ENCODE measurements around the gene CCDC83.
A peak's percentile ranks its signal among the peaks of the same experiment; 100 is the strongest.
"Not testable (repeated sequence)": the region's sequence is repeated elsewhere in the genome, so short reads cannot be mapped to it uniquely, and the experiment has no call there.

The CCDC83 gene

GRCh38 chr11:85845124-85845631, 10.0 kb upstream of the CCDC83 start:
- peaks cover 0 to 1% of the 10 kb centered on the region in 2 donors for H3K9me3 Mint-ChIP-seq
- DNase-seq, result no peak
- H3K27ac Mint-ChIP-seq, result peak overlapping the region in 1 of 2 donors; percentile 9
- no peak for ATAC-seq (replicated peaks)
- no peaks in the 10 kb centered on the region for H3K27me3 Mint-ChIP-seq
- H3K4me1 Mint-ChIP-seq (ENCODE audit: low read depth in 2 of 2), result no peaks in the 10 kb centered on the region
- H3K36me3 Mint-ChIP-seq (ENCODE audit: insufficient read depth), result no peaks in the 10 kb centered on the region
- H3K4me3 Mint-ChIP-seq, result no peak overlapping the region

GRCh38 chr11:85847436-85847835, 7.7 kb upstream of the CCDC83 start:
- Mint-ChIP-seq H3K27ac (no peak overlapping the region), H3K36me3 (ENCODE audit: insufficient read depth) (no peaks in the 10 kb centered on the region), H3K27me3 (no peaks in the 10 kb centered on the region), H3K4me3 (no peak overlapping the region), H3K4me1 (ENCODE audit: low read depth in 2 of 2) (no peaks in the 10 kb centered on the region), H3K9me3 (peaks cover 0 to 1% of the 10 kb centered on the region in 2 donors)
- DNase-seq (no peak), ATAC-seq (replicated peaks) (no peak)

GRCh38 chr11:85848006-85848405, 7.2 kb upstream of the CCDC83 start:
- no peak for ATAC-seq (replicated peaks)
- H3K36me3 Mint-ChIP-seq (ENCODE audit: insufficient read depth), result no peaks in the 10 kb centered on the region
- no peaks in the 10 kb centered on the region for H3K4me1 Mint-ChIP-seq (ENCODE audit: low read depth in 2 of 2)
- peaks cover 0 to 1% of the 10 kb centered on the region in 2 donors for H3K9me3 Mint-ChIP-seq
- H3K27me3 Mint-ChIP-seq, result no peaks in the 10 kb centered on the region
- no peak overlapping the region for H3K4me3 Mint-ChIP-seq
- no peak overlapping the region for H3K27ac Mint-ChIP-seq
- DNase-seq, result no peak

GRCh38 chr11:85848556-85848955, 6.6 kb upstream of the CCDC83 start:
- no peaks in the 10 kb centered on the region for H3K27me3 Mint-ChIP-seq
- no peaks in the 10 kb centered on the region for H3K36me3 Mint-ChIP-seq (ENCODE audit: insufficient read depth)
- peaks cover 0 to 1% of the 10 kb centered on the region in 2 donors for H3K9me3 Mint-ChIP-seq
- H3K4me1 Mint-ChIP-seq (ENCODE audit: low read depth in 2 of 2), result no peaks in the 10 kb centered on the region
- ATAC-seq (replicated peaks) (no peak), DNase-seq (no peak)
- no peak overlapping the region for H3K27ac Mint-ChIP-seq
- H3K4me3 Mint-ChIP-seq, result no peak overlapping the region

- not testable (repeated sequence) for H3K27me3 Mint-ChIP-seq; H3K4me3 Mint-ChIP-seq; ATAC-seq (replicated peaks); H3K9me3 Mint-ChIP-seq; H3K4me1 Mint-ChIP-seq (ENCODE audit: low read depth in 2 of 2); DNase-seq; H3K27ac Mint-ChIP-seq; H3K36me3 Mint-ChIP-seq (ENCODE audit: insufficient read depth)
These were observed 2.4 kb upstream of the CCDC83 start for GRCh38 chr11:85852754-85853153.

GRCh38 chr11:85853541-85853940, 1.6 kb upstream of the CCDC83 start:
- not testable (repeated sequence) for H3K36me3 Mint-ChIP-seq (ENCODE audit: insufficient read depth); H3K4me3 Mint-ChIP-seq; ATAC-seq (replicated peaks); H3K9me3 Mint-ChIP-seq; DNase-seq; H3K27me3 Mint-ChIP-seq; H3K27ac Mint-ChIP-seq; H3K4me1 Mint-ChIP-seq (ENCODE audit: low read depth in 2 of 2)

GRCh38 chr11:85854212-85854556, 999 bp upstream of the CCDC83 start:
- Mint-ChIP-seq H3K9me3 (peaks cover 0 to 1% of the 10 kb centered on the region in 2 donors), H3K27me3 (peaks cover 0 to 2% of the 10 kb centered on the region in 2 donors), H3K4me3 (peak overlapping the region; percentile 87 to 89), H3K36me3 (ENCODE audit: insufficient read depth) (peaks cover 3% of the 10 kb centered on the region), H3K4me1 (ENCODE audit: low read depth in 2 of 2) (peaks cover 3 to 6% of the 10 kb centered on the region in 2 donors), H3K27ac (peak overlapping the region; percentile 93 to 95)
- ATAC-seq (replicated peaks) (no peak), DNase-seq (no peak)

- DNase-seq (peak; percentile 87 to 96 (median 93)), ATAC-seq (replicated peaks) (peak; percentile 91)
These were observed 434 bp upstream of the CCDC83 start for GRCh38 chr11:85854557-85855340.

GRCh38 chr11:85857098-85857497, 1.9 kb downstream of the CCDC83 start:
- H3K4me3 Mint-ChIP-seq, result no peak overlapping the region
- ATAC-seq (replicated peaks), result no peak
- H3K27me3 Mint-ChIP-seq, result peaks cover 0 to 6% of the 10 kb centered on the region in 2 donors
- H3K9me3 Mint-ChIP-seq, result no peaks in the 10 kb centered on the region
- H3K36me3 Mint-ChIP-seq (ENCODE audit: insufficient read depth), result peaks cover 3% of the 10 kb centered on the region
- DNase-seq, result no peak
- peaks cover 3 to 6% of the 10 kb centered on the region in 2 donors for H3K4me1 Mint-ChIP-seq (ENCODE audit: low read depth in 2 of 2)
- H3K27ac Mint-ChIP-seq, result no peak overlapping the region

More at GRCh38 chr11:85854557-85855340, 434 bp upstream of the CCDC83 start:
- Mint-ChIP-seq H3K4me1 (ENCODE audit: low read depth in 2 of 2) (peaks cover 3 to 6% of the 10 kb centered on the region in 2 donors), H3K27me3 (peaks cover 0 to 6% of the 10 kb centered on the region in 2 donors), H3K27ac (peak overlapping the region; percentile 93 to 95), H3K4me3 (peak overlapping the region; percentile 87 to 89), H3K36me3 (ENCODE audit: insufficient read depth) (peaks cover 3% of the 10 kb centered on the region), H3K9me3 (peaks cover 0 to 1% of the 10 kb centered on the region in 2 donors)

GRCh38 chr11:85859541-85859940, 4.4 kb downstream of the CCDC83 start:
- H3K36me3 Mint-ChIP-seq (ENCODE audit: insufficient read depth); H3K4me3 Mint-ChIP-seq; H3K4me1 Mint-ChIP-seq (ENCODE audit: low read depth in 2 of 2); H3K9me3 Mint-ChIP-seq; H3K27me3 Mint-ChIP-seq; DNase-seq; ATAC-seq (replicated peaks): not testable (repeated sequence)
- H3K27ac Mint-ChIP-seq, result peak overlapping the region in 1 of 2 donors; percentile 46

GRCh38 chr11:85863855-85864254, 8.7 kb downstream of the CCDC83 start:
- ATAC-seq (replicated peaks), result no peak
- Mint-ChIP-seq H3K4me1 (ENCODE audit: low read depth in 2 of 2) (no peaks in the 10 kb centered on the region), H3K9me3 (no peaks in the 10 kb centered on the region), H3K4me3 (no peak overlapping the region), H3K27ac (no peak overlapping the region), H3K27me3 (peaks cover 0 to 6% of the 10 kb centered on the region in 2 donors), H3K36me3 (ENCODE audit: insufficient read depth) (no peaks in the 10 kb centered on the region)
- no peak for DNase-seq

GRCh38 chr11:85866137-85866827, 11.1 kb downstream of the CCDC83 start:
- no peaks in the 10 kb centered on the region for H3K9me3 Mint-ChIP-seq
- no peak overlapping the region for H3K4me3 Mint-ChIP-seq
- H3K27ac Mint-ChIP-seq, result no peak overlapping the region
- no peaks in the 10 kb centered on the region for H3K36me3 Mint-ChIP-seq (ENCODE audit: insufficient read depth)
- no peak for ATAC-seq (replicated peaks)
- DNase-seq, result no peak
- no peaks in the 10 kb centered on the region for H3K27me3 Mint-ChIP-seq
- H3K4me1 Mint-ChIP-seq (ENCODE audit: low read depth in 2 of 2), result no peaks in the 10 kb centered on the region

GRCh38 chr11:85867751-85868150, 12.6 kb downstream of the CCDC83 start:
- Mint-ChIP-seq H3K27me3 (no peaks in the 10 kb centered on the region), H3K27ac (no peak overlapping the region)
- ATAC-seq (replicated peaks), result no peak

GRCh38 chr11:85869781-85870180, 14.6 kb downstream of the CCDC83 start:
- Mint-ChIP-seq H3K36me3 (ENCODE audit: insufficient read depth) (no peaks in the 10 kb centered on the region), H3K27me3 (no peaks in the 10 kb centered on the region), H3K27ac (no peak overlapping the region), H3K4me3 (no peak overlapping the region), H3K4me1 (ENCODE audit: low read depth in 2 of 2) (no peaks in the 10 kb centered on the region), H3K9me3 (no peaks in the 10 kb centered on the region)
- DNase-seq (no peak), ATAC-seq (replicated peaks) (no peak)

More at GRCh38 chr11:85867751-85868150, 12.6 kb downstream of the CCDC83 start:
- no peaks in the 10 kb centered on the region for H3K9me3 Mint-ChIP-seq
- no peaks in the 10 kb centered on the region for H3K4me1 Mint-ChIP-seq (ENCODE audit: low read depth in 2 of 2)
- DNase-seq, result no peak
- no peak overlapping the region for H3K4me3 Mint-ChIP-seq
- no peaks in the 10 kb centered on the region for H3K36me3 Mint-ChIP-seq (ENCODE audit: insufficient read depth)
